ENCODE results near the gene EHBP1. TPM values are rescaled to one million over a fixed set of nuclear protein-coding genes. Genes with fewer than 3 reads are reported as not detected.

EHBP1 gene
- total and polyA plus RNA-seq, 8 donors, result 10.2 to 142 (median 37.9) TPM

- peaks cover 0 to 20% (median 10%) of the 10 kb centered on the region in 4 donors for H3K36me3 ChIP-seq
- TF ChIP-seq CTCF (IDR thresholded peaks at IDR 0.05) (no peak), POLR2A (IDR thresholded peaks at IDR 0.05) (no peak), POLR2AphosphoS5 (IDR thresholded peaks at IDR 0.05) (no peak), EP300 (IDR thresholded peaks at IDR 0.05) (no peak)
- intact Hi-C loops (cut with DNase I; ENCODE audit: low total_unique reads), result no loop called here
These were observed 266.4 kb downstream of the EHBP1 start for GRCh38 chr2:62971936-62972335.

GRCh38 chr2:62972601-62973000 is 267.1 kb downstream of the EHBP1 start:
- Histone ChIP-seq H3K9me3 (no peaks in the 10 kb centered on the region), H3K27me3 (no peaks in the 10 kb centered on the region), H3K4me1 (no peaks in the 10 kb centered on the region), H3K4me3 (no peak overlapping the region), H3K36me3 (peaks cover 0 to 16% (median 10%) of the 10 kb centered on the region in 4 donors), H3K27ac (no peak overlapping the region)
- no peak for TF ChIP-seq CTCF (IDR thresholded peaks at IDR 0.05)
- no peak for TF ChIP-seq POLR2A (IDR thresholded peaks at IDR 0.05)
- TF ChIP-seq EP300 (IDR thresholded peaks at IDR 0.05), result no peak
- no peak for TF ChIP-seq POLR2AphosphoS5 (IDR thresholded peaks at IDR 0.05)
- intact Hi-C loops (cut with DNase I; ENCODE audit: low total_unique reads), result no loop called here
- no peak for DNase-seq

More at GRCh38 chr2:62971936-62972335, 266.4 kb downstream of the EHBP1 start:
- no peak overlapping the region for H3K4me3 ChIP-seq
- DNase-seq, result no peak
- no peaks in the 10 kb centered on the region for H3K4me1 ChIP-seq
- no peak overlapping the region for H3K27ac ChIP-seq
- no peaks in the 10 kb centered on the region for H3K27me3 ChIP-seq
- no peaks in the 10 kb centered on the region for H3K9me3 ChIP-seq
- 94 to 99% (median 94%) methylated on average over 2 of the region's 2 CpGs for WGBS, 5 donors

GRCh38 chr2:62974999-62975398 is 269.5 kb downstream of the EHBP1 start:
- H3K4me3 ChIP-seq, result no peak overlapping the region
- H3K36me3 ChIP-seq, result peaks cover 6 to 35% (median 24%) of the 10 kb centered on the region in 4 donors
- 93 to 100% (median 97%) methylated on average over 2 of the region's 2 CpGs for WGBS, 5 donors
- no peak overlapping the region for H3K27ac ChIP-seq
- no peaks in the 10 kb centered on the region for H3K9me3 ChIP-seq
- no peaks in the 10 kb centered on the region for H3K4me1 ChIP-seq
- TF ChIP-seq POLR2AphosphoS5 (IDR thresholded peaks at IDR 0.05) (no peak), CTCF (IDR thresholded peaks at IDR 0.05) (no peak)
- no peak for DNase-seq
- no peaks in the 10 kb centered on the region for H3K27me3 ChIP-seq
- intact Hi-C loops (cut with DNase I; ENCODE audit: low total_unique reads), result no loop called here

- intact Hi-C loops (cut with DNase I; ENCODE audit: low total_unique reads), result no loop called here
- DNase-seq, result no peak
These were observed 286.1 kb downstream of the EHBP1 start for GRCh38 chr2:62991605-62992004.

GRCh38 chr2:62992561-62992960 is 287.0 kb downstream of the EHBP1 start:
- Histone ChIP-seq H3K36me3 (peaks cover 0 to 50% (median 37%) of the 10 kb centered on the region in 4 donors), H3K9me3 (no peaks in the 10 kb centered on the region), H3K4me1 (peaks cover 0 to 9% (median 0%) of the 10 kb centered on the region in 4 donors), H3K27me3 (no peaks in the 10 kb centered on the region), H3K4me3 (no peak overlapping the region), H3K27ac (no peak overlapping the region)
- TF ChIP-seq POLR2AphosphoS5 (IDR thresholded peaks at IDR 0.05) (peak in 1 of 3 donors; percentile 34), POLR2A (IDR thresholded peaks at IDR 0.05) (no peak), EP300 (IDR thresholded peaks at IDR 0.05) (no peak), CTCF (IDR thresholded peaks at IDR 0.05) (no peak)
- WGBS, 5 donors, result 58 to 72% (median 63%) methylated on average over 2 of the region's 2 CpGs
- intact Hi-C loops (cut with DNase I; ENCODE audit: low total_unique reads), result no loop called here
- DNase-seq, result peak in 1 of 2 donors; percentile 44

More at GRCh38 chr2:62991605-62992004, 286.1 kb downstream of the EHBP1 start:
- Histone ChIP-seq H3K9me3 (no peaks in the 10 kb centered on the region), H3K4me1 (peaks cover 0 to 9% (median 0%) of the 10 kb centered on the region in 4 donors), H3K4me3 (no peak overlapping the region), H3K27me3 (no peaks in the 10 kb centered on the region), H3K36me3 (peaks cover 0 to 43% (median 32%) of the 10 kb centered on the region in 4 donors), H3K27ac (no peak overlapping the region)
- 79 to 92% (median 89%) methylated on average over 3 of the region's 3 CpGs for WGBS, 5 donors
- no peak for TF ChIP-seq POLR2A (IDR thresholded peaks at IDR 0.05)

Data from stomach (tissue), 9 donors.